ENCODE measurements around the gene MIER2. TPM values are rescaled to one million over a fixed set of nuclear protein-coding genes. Genes with fewer than 3 reads are reported as not detected.
"Not testable (repeated sequence)": the region's sequence is repeated elsewhere in the genome, so short reads cannot be mapped to it uniquely, and the experiment has no call there.

The MIER2 gene
- total RNA-seq, 1 experiment from 2014 or later: 22.8 TPM

DNA sequence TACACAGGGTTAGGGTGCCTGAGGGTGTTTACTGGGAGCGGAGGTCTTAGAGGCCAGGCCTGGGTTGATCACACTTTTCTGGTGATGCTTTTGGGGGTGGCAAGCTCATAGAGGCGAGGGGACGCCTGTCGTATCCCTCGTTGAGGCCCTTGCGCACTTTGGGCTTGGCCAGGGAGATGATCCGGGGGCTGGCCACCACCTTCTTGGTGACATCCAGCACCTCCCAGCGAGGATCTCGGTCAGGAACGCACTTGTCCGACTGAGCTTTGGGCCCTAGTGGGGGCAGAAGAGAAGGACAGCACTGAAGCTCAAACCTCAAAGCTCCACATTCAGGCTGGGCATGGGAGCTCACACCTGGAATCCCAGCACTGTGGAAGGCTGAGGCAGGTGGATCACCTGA, 17.6 kb upstream of the MIER2 start:
- Mint-ChIP-seq H3K4me1 (ENCODE audit: low read depth, unreplicated experiment) (no peaks in the 10 kb centered on the region), H3K9me3 (ENCODE audit: low read depth, unreplicated experiment) (no peaks in the 10 kb centered on the region), H3K27ac (ENCODE audit: unreplicated experiment) (no peak overlapping the region), H3K36me3 (ENCODE audit: insufficient read depth, unreplicated experiment) (no peaks in the 10 kb centered on the region), H3K27me3 (ENCODE audit: unreplicated experiment) (peaks cover 25% of the 10 kb centered on the region), H3K4me3 (ENCODE audit: low read depth, unreplicated experiment) (no peak overlapping the region)
- TF ChIP-seq, protein P1, sequence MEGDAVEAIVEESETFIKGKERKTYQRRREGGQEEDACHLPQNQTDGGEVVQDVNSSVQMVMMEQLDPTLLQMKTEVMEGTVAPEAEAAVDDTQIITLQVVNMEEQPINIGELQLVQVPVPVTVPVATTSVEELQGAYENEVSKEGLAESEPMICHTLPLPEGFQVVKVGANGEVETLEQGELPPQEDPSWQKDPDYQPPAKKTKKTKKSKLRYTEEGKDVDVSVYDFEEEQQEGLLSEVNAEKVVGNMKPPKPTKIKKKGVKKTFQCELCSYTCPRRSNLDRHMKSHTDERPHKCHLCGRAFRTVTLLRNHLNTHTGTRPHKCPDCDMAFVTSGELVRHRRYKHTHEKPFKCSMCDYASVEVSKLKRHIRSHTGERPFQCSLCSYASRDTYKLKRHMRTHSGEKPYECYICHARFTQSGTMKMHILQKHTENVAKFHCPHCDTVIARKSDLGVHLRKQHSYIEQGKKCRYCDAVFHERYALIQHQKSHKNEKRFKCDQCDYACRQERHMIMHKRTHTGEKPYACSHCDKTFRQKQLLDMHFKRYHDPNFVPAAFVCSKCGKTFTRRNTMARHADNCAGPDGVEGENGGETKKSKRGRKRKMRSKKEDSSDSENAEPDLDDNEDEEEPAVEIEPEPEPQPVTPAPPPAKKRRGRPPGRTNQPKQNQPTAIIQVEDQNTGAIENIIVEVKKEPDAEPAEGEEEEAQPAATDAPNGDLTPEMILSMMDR (IDR thresholded peaks at IDR 0.05; ENCODE audit: unreplicated experiment): no peak
- BruUV-seq (replicated peaks): no TSS peak
- no peak for DNase-seq
- CTCF ChIA-PET: interaction anchor here (0.6 kb wide), 1 partner anchor 9 kb away, joined by 4 read pairs; no protein-coding TSS in a partner anchor
- intact Hi-C loops (cut with micrococcal nuclease; ENCODE audit: unreplicated experiment): no loop called here

- Mint-ChIP-seq H3K9me3 (ENCODE audit: low read depth, unreplicated experiment) (no peaks in the 10 kb centered on the region), H3K4me3 (ENCODE audit: low read depth, unreplicated experiment) (no peak overlapping the region), H3K4me1 (ENCODE audit: low read depth, unreplicated experiment) (no peaks in the 10 kb centered on the region), H3K36me3 (ENCODE audit: insufficient read depth, unreplicated experiment) (no peaks in the 10 kb centered on the region), H3K27ac (ENCODE audit: unreplicated experiment) (no peak overlapping the region), H3K27me3 (ENCODE audit: unreplicated experiment) (no peaks in the 10 kb centered on the region)
- BruUV-seq (replicated peaks): no TSS peak
- TF ChIP-seq, protein P1 (IDR thresholded peaks at IDR 0.05; ENCODE audit: unreplicated experiment): no peak
- CTCF ChIA-PET: no interaction called here
- no peak for DNase-seq
- intact Hi-C loops (cut with micrococcal nuclease; ENCODE audit: unreplicated experiment): no loop called here
Measured at GRCh38 chr19:359653-359925, 15.0 kb upstream of the MIER2 start.

DNA sequence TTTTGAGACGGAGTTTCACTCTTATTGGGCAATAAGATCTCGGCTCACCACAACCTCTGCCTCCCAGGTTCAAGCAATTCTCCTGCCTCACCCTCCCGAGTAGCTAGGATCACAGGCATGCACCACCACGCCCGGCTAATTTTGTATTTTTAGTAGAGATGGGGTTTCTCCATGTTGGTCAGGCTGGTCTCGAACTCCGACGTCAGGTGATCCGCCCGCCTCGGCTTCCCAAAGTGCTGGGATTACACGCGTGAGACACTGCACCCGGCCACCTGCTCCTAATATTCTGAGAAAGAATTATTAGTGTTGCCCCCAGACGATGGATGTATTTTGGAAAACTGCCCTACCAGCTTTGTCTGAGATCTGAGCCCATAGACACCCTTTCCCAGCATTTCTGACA, 10.9 kb upstream of the MIER2 start:
- BruUV-seq (replicated peaks); H3K27ac Mint-ChIP-seq (ENCODE audit: unreplicated experiment); CTCF ChIA-PET; H3K36me3 Mint-ChIP-seq (ENCODE audit: insufficient read depth, unreplicated experiment); DNase-seq; H3K4me3 Mint-ChIP-seq (ENCODE audit: low read depth, unreplicated experiment); H3K27me3 Mint-ChIP-seq (ENCODE audit: unreplicated experiment); H3K4me1 Mint-ChIP-seq (ENCODE audit: low read depth, unreplicated experiment); intact Hi-C loops (cut with micrococcal nuclease; ENCODE audit: unreplicated experiment); H3K9me3 Mint-ChIP-seq (ENCODE audit: low read depth, unreplicated experiment): not testable (repeated sequence)

DNA sequence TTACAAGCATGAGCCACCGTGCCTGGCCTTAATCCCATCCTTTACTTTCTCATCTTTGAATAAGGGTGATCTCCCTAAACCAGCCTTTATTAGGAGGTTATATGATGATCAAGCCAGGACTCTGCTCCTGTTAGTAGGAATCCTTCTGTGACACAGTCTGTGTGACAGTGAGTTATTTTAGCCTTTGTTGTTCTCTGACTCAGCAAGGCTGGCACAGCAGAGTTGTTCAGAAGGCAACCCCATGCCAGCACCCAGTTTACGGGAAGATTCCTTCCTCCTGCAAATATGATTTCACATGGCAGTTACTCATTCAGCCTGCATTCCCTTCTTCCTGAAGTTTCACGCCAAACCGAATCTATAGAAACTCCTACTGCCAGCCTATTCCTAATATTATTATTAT, 10.5 kb upstream of the MIER2 start:
- no peak for DNase-seq
- intact Hi-C loops (cut with micrococcal nuclease; ENCODE audit: unreplicated experiment): no loop called here
- no peaks in the 10 kb centered on the region for H3K4me1 Mint-ChIP-seq (ENCODE audit: low read depth, unreplicated experiment)
- no peak overlapping the region for H3K27ac Mint-ChIP-seq (ENCODE audit: unreplicated experiment)
- no peaks in the 10 kb centered on the region for H3K36me3 Mint-ChIP-seq (ENCODE audit: insufficient read depth, unreplicated experiment)
- BruUV-seq (replicated peaks): no TSS peak
- CTCF ChIA-PET: no interaction called here
- H3K9me3 Mint-ChIP-seq (ENCODE audit: low read depth, unreplicated experiment): peaks cover 6% of the 10 kb centered on the region
- H3K27me3 Mint-ChIP-seq (ENCODE audit: unreplicated experiment): no peaks in the 10 kb centered on the region
- TF ChIP-seq, protein P1 (IDR thresholded peaks at IDR 0.05; ENCODE audit: unreplicated experiment): no peak
- H3K4me3 Mint-ChIP-seq (ENCODE audit: low read depth, unreplicated experiment): no peak overlapping the region

GRCh38 chr19:351976-352625, 7.5 kb upstream of the MIER2 start:
- Mint-ChIP-seq H3K36me3 (ENCODE audit: insufficient read depth, unreplicated experiment) (no peaks in the 10 kb centered on the region), H3K4me1 (ENCODE audit: low read depth, unreplicated experiment) (no peaks in the 10 kb centered on the region), H3K4me3 (ENCODE audit: low read depth, unreplicated experiment) (no peak overlapping the region), H3K9me3 (ENCODE audit: low read depth, unreplicated experiment) (peaks cover 8% of the 10 kb centered on the region), H3K27ac (ENCODE audit: unreplicated experiment) (no peak overlapping the region), H3K27me3 (ENCODE audit: unreplicated experiment) (no peaks in the 10 kb centered on the region)
- no TSS peak for BruUV-seq (replicated peaks)
- no peak for DNase-seq
- CTCF ChIA-PET: no interaction called here
- intact Hi-C loops (cut with micrococcal nuclease; ENCODE audit: unreplicated experiment): no loop called here
- TF ChIP-seq, protein P1 (IDR thresholded peaks at IDR 0.05; ENCODE audit: unreplicated experiment): no peak
